DMS53 treated with DMSO at 0.1 percent for 48 hours (cell line): ENCODE results near the gene CDK13.
"Not testable (repeated sequence)": the region's sequence is repeated elsewhere in the genome, so short reads cannot be mapped to it uniquely, and the experiment has no call there.

Experiments
- DNase-seq: peaks from one replicate; lab custom pipeline; 2025; ENCODE audit not compliant: unreplicated experiment; lab: John Stamatoyannopoulos, UW

Gene CDK13

DNA sequence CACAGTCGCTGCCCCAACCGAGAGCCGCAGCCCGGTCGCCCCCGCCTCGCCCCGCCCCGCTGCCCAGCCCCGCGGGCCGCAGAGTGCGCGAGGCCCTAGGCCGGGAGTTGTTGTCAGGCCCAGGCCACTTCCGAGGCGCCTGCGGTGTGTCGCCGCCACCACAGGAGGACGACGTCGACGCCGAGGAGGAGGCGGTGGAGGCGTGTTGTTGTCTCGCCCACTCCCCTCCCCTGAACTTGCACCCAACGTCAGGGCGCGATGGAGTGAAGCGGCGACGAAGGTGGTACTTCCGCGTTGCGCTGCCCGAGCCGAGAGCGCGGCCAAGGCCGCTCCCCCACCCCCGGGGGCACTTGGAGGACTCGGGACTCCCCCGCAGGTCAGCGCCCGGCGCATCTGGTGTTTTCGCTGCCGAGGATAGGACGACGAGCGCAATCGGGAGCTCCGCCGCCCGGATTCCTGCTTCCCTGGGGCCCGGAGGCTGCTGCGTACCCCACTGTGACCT, at the start of gene CDK13:
Gene CDK13, plus strand, starts transcription at position 286 of the 502 bp plus-strand sequence. CDS start 386 bp downstream, outside the sequence.
- peak; percentile 46 for DNase-seq

DNA sequence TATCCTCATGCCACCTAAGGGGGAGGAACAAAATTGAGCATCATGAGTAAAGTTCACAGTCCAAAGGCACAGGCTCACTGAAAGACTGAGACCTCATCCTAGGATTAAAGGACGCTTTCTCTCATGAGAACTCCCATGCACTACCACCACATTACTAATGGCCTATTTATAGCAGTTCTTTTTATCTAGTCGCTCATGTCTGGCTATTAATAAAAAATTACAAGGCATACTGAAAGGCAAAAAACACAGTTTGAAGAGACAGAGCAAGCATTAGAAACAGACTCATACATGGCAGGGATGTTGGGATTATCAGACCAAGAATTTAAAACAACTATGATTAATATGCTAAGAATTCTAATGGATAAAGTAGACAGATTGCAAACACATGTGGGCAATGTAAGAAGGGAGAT, 46.0 kb upstream of the CDK13 start:
- DNase-seq, result no peak

DNA sequence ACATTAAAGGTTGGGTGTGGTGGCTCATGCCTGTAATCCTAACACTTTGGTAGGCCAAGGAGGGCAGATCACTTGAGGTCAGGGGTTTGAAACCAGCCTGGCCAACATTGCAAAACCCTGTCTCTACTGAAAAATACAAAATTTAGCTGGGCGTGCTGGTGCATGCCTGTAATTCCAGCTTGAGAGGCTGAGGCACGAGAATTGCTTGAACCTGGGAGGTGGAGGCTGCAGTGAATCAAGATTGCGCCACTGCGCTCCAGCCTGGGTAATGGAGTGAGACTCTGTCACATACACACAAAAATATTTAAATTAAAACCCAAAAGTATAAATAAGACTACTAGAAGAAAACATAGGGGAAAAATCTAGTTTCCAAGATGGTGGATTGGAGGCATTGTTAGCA, 41.9 kb upstream of the CDK13 start:
- no peak for DNase-seq

DNA sequence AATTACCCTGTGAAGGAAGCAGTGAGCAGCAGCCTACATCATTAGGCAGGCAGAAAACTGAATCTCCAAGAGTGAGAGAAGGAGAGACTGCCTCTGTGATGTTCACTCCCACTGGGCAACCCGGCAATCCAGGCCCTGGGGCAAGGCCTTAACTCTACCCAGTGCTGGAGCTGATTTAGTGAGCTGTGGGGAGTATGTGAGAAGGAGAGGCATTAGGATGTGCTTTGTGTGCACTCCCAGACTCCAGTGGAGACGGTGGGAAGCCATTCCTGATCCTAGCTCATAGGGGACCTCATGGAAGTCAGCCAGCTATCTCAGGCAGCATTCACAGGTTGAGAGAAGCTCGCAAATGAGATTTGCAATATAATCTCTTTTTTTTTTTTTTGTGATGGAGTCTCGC, 41.1 kb upstream of the CDK13 start:
- DNase-seq, result no peak

- no peak for DNase-seq
Observed at GRCh38 chr7:39909526-39909925, 40.5 kb upstream of the CDK13 start.

DNA sequence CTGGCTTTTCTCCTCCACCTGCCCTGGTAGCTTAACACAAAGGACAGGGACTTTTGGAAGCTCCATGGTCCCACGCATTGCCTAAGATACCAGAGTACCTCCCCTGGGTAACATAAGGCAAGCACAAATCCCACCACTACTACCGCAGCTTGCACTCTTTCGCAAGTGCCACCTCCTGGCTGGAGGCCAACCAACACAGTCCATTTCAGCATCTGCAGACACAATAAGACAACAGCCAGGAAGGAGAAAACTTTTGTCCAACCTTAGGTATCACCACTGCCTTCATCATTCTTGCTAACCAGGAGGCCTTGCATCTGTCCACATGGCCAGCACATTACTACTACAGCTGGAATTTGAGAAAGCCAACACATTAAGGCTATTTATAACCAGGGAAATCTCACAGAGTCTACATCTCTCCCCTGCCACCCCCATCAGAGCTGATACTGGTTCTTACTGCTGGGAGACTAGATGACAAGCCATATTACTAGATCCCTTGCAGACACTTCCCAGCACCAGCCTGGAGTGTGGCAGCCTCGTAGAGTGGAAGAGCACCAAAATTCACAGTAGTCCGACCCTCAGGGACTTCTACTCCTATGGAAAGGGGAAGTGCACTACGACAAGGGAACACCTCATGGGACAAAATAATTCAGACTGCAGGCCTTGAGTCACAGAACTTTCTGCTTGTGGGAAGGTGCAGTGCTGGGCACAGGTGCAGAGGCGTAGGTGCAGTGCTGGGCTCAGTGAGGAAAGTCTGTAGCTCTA, 39.8 kb upstream of the CDK13 start:
- no peak for DNase-seq

- no peak for DNase-seq
Observed at GRCh38 chr7:39911167-39911566, 38.9 kb upstream of the CDK13 start.

DNA sequence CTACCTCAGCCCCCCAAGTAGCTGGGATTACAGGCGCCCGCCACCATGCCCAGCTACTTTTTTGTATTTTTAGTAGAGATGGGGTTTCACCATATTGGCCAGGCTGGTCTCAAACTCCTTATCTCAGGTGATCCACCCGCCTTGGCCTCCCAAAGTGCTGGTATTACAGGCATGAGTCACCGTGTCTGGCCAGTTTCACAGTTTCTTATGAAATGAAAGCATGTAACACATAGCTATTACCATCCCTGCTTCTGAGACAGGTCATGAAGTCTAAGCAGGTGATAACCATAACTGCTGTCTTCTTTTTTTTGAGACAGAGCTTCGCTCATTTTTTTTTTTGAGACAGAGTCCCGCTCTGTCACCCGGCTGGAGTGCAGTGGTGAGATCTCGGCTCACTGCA, 34.2 kb upstream of the CDK13 start:
- not testable (repeated sequence) for DNase-seq

- DNase-seq, result no peak
Observed at GRCh38 chr7:39919646-39920045, 30.4 kb upstream of the CDK13 start.

DNA sequence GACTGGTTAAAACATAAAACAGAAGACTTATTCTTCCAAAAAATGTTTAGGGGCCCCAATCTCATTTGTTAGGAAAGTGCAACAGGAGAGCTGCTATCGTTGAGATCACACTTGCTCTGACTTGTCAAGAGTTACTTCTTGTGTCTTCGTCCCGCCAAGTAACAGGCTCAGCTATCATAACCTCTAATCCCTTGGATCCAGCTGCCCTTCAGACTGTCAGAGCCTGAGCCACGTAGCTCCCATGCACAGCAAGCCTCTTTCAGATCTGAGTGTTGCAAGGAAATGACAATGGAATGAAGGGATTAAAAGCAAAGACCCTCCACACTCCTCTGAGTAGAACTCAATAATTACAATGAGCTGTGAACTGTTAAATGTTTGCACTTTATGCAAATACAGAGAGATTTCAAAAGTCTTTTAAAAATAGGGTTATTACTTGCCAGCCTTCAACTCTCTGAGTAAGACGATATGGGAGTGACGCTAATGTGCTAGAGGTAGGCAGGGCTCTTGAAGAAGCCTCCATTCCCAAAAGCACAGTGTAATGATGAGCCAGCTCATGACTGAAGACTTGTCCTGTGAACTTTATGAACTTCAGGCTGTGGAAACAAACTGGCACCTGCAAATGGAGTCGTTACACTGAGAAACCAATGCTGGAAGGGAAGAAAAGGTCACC, 28.4 kb upstream of the CDK13 start:
- DNase-seq, result no peak

GRCh38 chr7:39922580-39922979, 27.5 kb upstream of the CDK13 start:
- no peak for DNase-seq

GRCh38 chr7:39923091-39923490, 27.0 kb upstream of the CDK13 start:
- DNase-seq, result no peak

DNA sequence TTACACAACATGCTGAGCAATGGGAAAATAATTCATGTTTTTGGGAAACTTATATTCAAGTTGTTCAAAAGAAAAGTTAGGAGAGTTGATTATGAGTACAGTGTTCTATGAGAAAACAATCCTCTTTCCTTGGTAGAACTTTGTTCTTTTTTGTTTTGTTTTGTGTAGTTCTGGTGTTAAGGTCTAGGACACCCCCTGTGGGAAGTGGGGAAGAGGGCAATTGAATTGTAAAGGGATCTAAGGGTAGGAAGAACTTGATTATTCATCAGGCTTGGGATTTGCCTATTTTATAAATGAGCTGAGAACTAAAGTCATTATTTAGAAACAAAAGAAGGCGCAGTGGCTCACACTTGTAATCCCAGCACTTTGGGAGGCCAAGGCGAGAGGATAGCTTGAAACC, 25.9 kb upstream of the CDK13 start:
- DNase-seq, result no peak

DNA sequence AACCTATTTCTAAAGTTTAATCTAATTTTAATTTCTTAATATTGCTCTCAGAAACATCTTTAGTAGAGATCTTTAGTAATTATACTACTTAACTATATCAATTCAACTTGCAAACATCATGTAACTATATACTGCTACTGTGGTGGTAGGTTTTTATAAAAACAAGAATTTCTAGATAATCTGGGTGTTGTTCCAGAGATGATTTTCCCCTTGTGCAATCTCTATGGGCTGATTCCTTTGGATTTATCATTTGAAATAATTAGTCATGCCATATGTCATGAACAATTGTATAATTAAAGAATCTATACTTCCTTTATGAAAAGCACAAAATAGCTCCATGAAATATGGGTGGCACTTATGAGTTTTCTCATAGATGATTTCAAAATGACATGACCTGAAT, 23.9 kb upstream of the CDK13 start:
- no peak for DNase-seq

DNA sequence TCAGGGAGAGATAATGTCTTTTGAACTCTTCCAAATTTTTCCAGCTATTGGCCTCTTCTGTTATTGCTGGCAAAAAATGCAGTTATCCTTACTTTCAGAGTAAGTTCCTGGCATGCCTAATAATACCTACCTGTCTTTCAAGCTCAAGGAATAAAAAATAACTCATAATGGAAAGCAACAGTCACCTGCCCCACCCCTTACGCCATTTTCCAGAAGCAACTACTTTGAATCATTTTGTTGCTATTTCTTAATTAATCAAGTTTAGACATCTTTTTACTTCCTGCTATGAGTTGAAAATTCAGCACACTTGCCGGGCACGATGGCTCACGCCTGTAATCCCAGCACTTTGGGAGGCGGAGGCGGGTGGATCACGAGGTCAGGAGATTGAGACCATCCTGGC, 23.0 kb upstream of the CDK13 start:
- DNase-seq, result no peak

GRCh38 chr7:39934132-39934531, 15.9 kb upstream of the CDK13 start:
- no peak for DNase-seq

GRCh38 chr7:39936761-39937160, 13.3 kb upstream of the CDK13 start:
- no peak for DNase-seq

DNA sequence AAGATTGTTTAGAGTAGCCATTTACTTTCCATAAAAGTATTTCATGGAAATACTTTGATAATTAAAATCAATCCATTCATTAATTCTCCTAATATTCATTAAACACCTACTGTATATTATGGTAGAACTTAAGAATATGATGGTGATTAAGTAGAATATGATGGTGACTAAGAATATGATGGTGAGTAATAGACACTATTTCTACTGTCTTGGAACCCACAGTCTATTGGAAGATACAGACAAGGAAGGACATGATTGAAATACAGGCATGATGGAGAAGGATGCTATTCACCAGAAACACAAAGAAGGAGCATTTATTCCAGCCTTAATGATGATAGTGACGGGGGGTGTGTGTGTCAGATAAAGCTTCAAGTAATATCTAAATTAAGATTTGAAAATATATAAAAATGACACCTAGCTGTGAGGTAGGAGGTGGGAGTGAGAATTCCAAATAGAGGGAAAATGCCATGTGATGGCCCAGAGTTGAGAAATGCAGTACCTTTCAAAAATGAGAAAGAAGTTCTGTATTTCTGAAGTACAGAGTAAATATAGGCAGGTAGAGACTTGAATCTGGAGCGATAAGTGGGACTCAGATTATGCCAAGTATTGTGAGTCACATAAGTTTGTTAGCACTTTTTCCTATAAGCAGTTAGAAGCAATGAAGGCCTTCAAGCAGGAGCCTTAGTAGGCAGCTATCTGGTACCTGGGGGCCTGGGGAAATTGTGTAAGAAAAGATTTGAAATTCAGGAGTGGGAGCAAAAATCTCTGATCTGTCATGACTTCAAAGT, 12.5 kb upstream of the CDK13 start:
- no peak for DNase-seq

- no peak for DNase-seq
Observed at GRCh38 chr7:39942883-39943282, 7.2 kb upstream of the CDK13 start.

- DNase-seq, result no peak
Observed at GRCh38 chr7:39946693-39947092, 3.4 kb upstream of the CDK13 start.

- peak; percentile 18 for DNase-seq
Observed at GRCh38 chr7:39948375-39948955, 1.6 kb upstream of the CDK13 start.
